GM10266 (cell line): Measurements from ENCODE around the gene INPP5A.
A peak's percentile ranks its signal among the peaks of the same experiment; 100 is the strongest.

Experiments
- DNase-seq: peaks from one replicate; pipeline ENCODE4 v3.0.0; 2012; ENCODE audit errors: extremely low spot score
- TF ChIP-seq, protein P1 (sequence below): IDR thresholded peaks from 2 replicates; pipeline ENCODE4 v1.5.1; 2012; ENCODE audit warnings: mild to moderate bottlenecking, low read depth; ENCODE audit not compliant: control insufficient read depth, insufficient read depth; ENCODE audit errors: missing control alignments

Gene INPP5A

DNA sequence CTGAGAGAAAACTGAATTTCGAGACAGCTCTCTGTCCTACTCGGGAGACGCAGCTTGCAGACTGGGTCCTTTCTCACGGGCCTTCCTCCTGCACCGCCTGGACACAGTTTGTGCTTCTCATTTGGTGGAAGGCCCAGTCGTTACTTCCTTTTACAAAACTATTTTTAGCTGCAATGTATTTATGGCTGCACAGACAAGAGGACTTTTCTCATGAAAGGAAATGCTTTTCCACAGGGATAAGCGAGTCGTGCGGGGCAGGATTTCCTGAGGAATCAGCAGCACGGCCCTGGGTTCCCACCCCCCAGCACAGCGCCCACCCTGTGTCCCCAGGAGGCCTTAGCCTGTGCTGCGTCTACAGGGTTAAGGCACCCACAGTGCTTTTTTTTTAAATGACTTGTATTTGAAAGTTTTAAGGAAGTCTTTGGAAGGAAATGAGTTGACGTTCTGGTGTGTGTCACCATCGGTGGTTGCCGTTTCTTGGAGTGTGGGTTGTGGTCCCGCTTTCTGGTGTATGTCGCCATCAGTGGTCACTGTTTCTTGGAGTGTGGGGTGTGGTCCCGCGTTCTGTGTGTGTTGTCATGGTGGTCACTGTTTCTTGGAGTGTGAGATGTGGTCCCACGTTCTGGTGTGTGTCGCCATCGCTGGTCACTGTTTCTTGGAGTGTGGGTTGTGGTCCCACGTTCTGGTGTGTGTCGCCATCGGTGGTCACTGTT lies 50.9 kb downstream of the INPP5A start:
- peak; percentile 69 for DNase-seq
- TF ChIP-seq, protein P1, sequence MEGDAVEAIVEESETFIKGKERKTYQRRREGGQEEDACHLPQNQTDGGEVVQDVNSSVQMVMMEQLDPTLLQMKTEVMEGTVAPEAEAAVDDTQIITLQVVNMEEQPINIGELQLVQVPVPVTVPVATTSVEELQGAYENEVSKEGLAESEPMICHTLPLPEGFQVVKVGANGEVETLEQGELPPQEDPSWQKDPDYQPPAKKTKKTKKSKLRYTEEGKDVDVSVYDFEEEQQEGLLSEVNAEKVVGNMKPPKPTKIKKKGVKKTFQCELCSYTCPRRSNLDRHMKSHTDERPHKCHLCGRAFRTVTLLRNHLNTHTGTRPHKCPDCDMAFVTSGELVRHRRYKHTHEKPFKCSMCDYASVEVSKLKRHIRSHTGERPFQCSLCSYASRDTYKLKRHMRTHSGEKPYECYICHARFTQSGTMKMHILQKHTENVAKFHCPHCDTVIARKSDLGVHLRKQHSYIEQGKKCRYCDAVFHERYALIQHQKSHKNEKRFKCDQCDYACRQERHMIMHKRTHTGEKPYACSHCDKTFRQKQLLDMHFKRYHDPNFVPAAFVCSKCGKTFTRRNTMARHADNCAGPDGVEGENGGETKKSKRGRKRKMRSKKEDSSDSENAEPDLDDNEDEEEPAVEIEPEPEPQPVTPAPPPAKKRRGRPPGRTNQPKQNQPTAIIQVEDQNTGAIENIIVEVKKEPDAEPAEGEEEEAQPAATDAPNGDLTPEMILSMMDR, result no peak

DNA sequence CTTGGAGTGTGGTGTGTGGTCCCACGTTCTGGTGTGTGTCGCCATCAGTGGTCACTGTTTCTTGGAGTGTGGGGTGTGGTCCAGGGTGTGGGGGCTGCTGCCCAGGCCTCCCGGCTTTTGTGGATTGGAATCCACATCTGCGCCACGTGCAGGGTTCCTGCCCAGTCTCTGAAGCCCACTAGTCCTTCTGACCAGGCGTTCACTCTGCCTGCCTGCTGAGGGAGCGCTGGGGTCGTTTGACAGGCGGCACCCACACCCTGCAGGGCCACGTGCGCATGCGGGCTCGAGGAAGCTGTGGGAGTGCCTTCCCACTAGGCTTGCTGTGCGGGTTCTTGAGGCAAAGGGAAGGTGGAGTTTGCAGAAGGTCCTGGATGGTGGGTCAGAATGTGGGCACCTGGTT lies 51.4 kb downstream of the INPP5A start:
- no peak for DNase-seq
- TF ChIP-seq, protein P1, result no peak

DNA sequence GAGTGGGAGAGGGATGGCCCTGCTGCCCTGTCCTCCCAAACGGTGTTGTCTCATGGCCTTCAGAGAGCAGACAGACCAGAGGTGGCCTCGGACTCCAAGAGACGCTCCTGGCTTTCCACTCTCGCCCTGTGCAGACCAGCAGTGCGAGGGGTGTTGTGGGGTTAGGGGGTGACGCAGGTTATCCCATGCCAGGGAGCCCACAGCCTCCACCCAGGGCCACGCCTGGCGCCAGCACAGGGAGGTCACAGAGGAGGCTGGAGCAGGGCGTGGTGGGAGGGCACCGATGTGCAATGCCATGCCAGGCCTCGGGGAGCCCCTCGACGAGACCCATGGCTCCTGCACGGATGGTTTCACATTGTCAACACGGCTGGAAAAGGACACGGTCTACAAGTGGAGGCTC lies 52.1 kb downstream of the INPP5A start:
- DNase-seq, result no peak
- TF ChIP-seq, protein P1, result no peak

DNA sequence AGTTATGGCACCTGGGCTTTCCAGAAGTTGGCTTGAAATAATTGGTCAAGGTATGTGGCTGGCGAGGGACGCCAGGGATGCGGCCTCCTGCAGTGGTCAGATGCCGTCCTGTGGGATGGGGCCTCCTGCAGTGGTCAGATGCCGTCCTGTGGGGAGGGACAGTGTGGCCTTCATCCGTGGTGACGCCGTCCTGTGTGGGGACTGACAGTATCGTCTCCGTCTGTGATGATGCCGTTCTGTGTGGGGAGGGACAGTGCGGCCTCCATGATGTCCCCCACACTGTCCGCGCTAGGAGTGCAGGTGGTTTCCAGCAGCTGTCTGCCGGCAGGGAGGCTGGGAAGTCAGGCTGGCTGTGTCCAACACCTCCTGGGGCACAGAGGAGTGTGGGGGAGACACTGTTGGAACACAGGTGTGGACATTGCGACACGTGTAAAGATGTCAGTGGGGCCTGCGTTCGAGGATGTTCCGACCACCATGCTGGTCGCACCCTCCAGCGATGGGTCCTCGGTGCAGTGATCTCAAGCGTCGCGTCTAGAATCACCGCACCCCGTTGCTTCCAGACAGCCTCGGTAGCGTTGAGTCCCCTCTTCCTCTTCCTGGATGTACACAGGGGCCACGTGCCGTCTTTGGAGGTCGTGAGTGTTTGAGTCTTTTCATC lies 52.6 kb downstream of the INPP5A start:
- TF ChIP-seq, protein P1, result no peak
- no peak for DNase-seq

DNA sequence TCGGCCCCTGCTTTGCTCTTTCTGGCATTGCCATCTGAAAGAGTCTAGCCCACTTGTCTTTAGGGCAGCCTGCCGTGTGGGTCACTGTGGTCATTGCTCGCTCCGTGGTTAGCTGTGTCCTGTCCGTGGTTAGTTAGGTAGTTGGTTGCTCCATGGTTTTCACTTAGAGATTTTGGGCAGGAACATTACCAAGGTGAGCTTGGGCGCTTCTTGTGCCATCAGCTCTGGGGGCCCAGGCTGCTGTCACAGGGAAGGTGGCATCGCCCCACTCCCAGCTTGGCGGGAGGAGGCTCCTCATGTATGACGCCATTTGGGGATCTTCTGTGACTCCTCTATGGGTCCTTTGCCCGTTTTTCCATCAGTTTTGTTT lies 53.1 kb downstream of the INPP5A start:
- TF ChIP-seq, protein P1, result no peak
- DNase-seq, result no peak

DNA sequence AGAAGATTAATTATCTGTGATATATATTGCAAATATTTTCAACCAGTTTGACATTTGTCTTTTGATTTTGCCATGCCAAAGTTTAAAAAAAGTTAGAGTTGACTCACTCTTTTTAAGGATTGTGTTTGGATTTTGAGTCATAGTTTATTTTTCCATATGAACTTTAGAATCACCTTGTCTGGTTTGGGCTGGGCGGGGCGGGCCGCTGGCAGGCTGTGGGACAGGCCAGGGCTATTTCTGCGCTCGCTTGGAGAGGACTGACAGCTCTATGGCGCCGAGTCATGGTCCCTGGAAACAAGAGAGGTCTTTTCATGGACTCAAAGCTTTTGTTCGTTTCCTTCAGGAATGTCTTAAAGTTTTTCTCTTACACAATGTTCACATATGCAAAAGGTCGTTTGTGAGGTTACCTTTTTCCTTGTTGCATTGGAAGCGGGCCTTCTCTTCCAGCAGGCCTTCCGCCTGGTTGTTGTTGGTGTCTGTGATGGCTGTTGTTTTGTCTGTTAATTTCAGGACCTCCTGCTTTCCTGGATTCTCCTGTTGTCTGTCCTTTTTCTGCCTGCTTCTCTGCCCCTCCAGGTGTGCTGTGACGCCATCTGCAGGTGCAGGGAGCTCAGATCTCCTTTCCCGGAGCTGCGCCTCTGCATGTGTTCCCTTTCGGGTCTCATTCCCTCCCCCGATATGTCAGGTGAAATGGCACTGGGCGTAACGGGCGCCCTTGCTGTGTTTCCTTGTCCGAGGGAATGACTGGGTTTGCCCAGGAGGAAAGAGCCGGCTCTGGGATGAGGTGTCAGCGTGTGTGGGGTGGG lies 53.8 kb downstream of the INPP5A start:
- TF ChIP-seq, protein P1, result no peak
- DNase-seq, result no peak

DNA sequence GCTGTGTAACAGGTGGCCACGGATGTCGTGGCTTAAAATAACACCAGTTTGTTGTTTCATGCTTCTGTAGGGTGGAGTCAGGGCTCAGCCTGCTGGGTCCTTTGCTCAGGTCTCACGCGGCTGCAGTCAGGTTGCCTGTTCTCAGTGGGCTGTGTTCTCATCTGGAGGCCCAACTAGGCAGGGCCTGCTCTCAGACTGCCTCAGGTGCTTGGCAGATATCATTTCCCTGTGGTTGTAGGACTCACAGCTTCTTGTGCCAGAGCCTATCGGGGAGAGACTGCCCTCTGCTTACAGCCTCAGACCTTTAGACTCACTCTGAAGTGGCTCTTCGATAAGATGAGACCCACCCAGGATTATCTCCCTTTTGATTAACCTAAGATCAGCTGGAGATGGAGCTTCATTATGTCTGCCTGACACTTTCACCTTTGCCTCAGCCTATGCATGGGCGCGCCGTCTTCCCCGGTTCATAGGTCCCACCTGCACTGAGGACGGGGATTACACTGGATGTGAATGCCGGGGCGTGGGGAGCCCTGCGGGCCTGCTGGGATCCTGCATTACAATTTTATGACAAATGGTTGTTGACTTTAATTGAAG lies 55.3 kb downstream of the INPP5A start:
- TF ChIP-seq, protein P1, result no peak
- DNase-seq, result no peak
